C4-2B (cell line): ENCODE results near the gene ADGRB3.

Experiments
- ZFX ChIP-seq: fragments of 450-650 bp; IDR thresholded peaks from 2 replicates; pipeline ENCODE4 v1.6.1; 2017
- TF ChIP-seq, protein P1 (sequence below): fragments of 450-650 bp; conservative IDR thresholded peaks from 2 replicates; pipeline ENCODE4 v1.5.1; 2017; ENCODE audit warnings: mild to moderate bottlenecking

GRCh38 chr6:69069881-69070280, 434.8 kb downstream of the ADGRB3 start:
- TF ChIP-seq, protein P1, sequence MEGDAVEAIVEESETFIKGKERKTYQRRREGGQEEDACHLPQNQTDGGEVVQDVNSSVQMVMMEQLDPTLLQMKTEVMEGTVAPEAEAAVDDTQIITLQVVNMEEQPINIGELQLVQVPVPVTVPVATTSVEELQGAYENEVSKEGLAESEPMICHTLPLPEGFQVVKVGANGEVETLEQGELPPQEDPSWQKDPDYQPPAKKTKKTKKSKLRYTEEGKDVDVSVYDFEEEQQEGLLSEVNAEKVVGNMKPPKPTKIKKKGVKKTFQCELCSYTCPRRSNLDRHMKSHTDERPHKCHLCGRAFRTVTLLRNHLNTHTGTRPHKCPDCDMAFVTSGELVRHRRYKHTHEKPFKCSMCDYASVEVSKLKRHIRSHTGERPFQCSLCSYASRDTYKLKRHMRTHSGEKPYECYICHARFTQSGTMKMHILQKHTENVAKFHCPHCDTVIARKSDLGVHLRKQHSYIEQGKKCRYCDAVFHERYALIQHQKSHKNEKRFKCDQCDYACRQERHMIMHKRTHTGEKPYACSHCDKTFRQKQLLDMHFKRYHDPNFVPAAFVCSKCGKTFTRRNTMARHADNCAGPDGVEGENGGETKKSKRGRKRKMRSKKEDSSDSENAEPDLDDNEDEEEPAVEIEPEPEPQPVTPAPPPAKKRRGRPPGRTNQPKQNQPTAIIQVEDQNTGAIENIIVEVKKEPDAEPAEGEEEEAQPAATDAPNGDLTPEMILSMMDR, result no peak
- TF ChIP-seq ZFX, result no peak
